Dermis blood vessel endothelial cell (primary cell): ENCODE measurements around the gene SLC24A5. TPM values are rescaled to one million over a fixed set of nuclear protein-coding genes. Genes with fewer than 3 reads are reported as not detected.

ENCODE experiments used
- DNase-seq: peaks from one replicate; pipeline ENCODE4 v3.0.0; 2010
- total RNA-seq: library from RNA; depleted of rRNA; stranded (reverse); fragments of >200 nt; gene quantifications from 2 replicates; pipeline ENCODE4 v1.2.3, GENCODE V29; 2014

SLC24A5 gene
- total RNA-seq, 1 donor from 2014 or later: not detected

DNA sequence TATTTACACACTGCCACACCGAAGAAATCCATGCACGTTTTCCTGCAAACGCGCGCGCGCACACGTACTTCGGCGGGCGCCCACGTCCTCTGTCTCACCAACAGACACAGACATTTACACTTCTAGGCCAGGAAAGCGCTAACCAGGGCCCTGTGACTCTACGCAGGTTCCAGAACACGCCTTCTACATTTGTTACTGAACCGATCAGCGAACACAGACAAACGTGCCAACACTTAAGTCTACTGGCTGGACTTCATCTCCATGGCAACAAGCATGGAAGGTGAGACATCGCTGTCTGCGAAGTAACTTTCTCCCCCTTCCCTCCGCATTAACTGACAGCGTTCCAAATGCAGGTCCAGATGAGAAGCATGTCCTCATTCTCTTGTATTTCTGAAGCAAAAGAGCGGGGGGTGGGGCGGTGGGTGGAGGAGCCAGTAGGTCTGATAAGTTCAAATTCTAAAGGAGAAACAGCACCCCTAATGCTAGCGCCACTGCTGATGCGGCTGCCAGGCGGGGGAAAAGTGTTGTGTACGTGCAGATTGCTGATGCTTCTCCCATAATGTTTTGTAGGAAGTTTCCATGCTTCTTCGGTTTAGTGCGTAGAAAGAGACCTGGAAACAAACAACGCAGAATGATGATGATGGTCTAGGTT lies 70.9 kb downstream of the SLC24A5 start, which contains the start of gene CTXN2:
Gene CTXN2 (plus strand): TSS at position 92 of the 652 bp plus-strand sequence. CDS start 9,636 bp downstream, outside the sequence.
- no peak for DNase-seq

Other genes with a start within 250 kb of the SLC24A5 start
- 8.4 and 16.7 TPM in 2 replicates for gene MYEF2, start 57.3 kb downstream of the SLC24A5 start, total RNA-seq
- not detected in 2 replicates for gene CTXN2, start 70.7 kb downstream of the SLC24A5 start, total RNA-seq
- under 0.01 TPM in 2 replicates for gene SLC12A1, start 85.3 kb downstream of the SLC24A5 start, total RNA-seq
- 49.8 and 58.4 TPM in 2 replicates for gene DUT, start 210.4 kb downstream of the SLC24A5 start, total RNA-seq